Right ventricle myocardium inferior (tissue), 1 donor: Measurements from ENCODE around the gene CCDC107. TPM values are rescaled to one million over a fixed set of nuclear protein-coding genes. Genes with fewer than 3 reads are reported as not detected.

Experiments used
- ATAC-seq: fragments of 200-7000 bp; cut with Tn5 transposase; one replicate; pipeline ENCODE4 v1.9.1; 2020; ENCODE audit warnings: mild to moderate bottlenecking, moderate library complexity
- DNase-seq: peaks from one replicate; pipeline ENCODE4 v3.0.0; 2021; ENCODE audit errors: missing footprints
- intact Hi-C: fragments of 100-400 bp; cut with DNase I; formaldehyde crosslinking; loops from one replicate; pipeline ENCODE4 v1.11.0; 2022
- total RNA-seq: library from RNA; stranded (reverse); fragmentation: NEBNext Ultra II Directional; extraction: Animal tissue kit (Norgen Biotek cat#: 25700); gene quantifications from one replicate; pipeline ENCODE4 v1.2.1, GENCODE V29; 2021
- donor health status: DM: no; HTN: yes; CAD: no; lungs with severe emphysema.

CCDC107 gene
- total RNA-seq, 1 donor from 2014 or later = 58.6 TPM

GRCh38 chr9:35689542-35690293, 31.6 kb downstream of the CCDC107 start, which contains the start of gene TPM2:
TPM2 (minus strand) TSS chr9:35689925; CDS start chr9:35689817, 108 bp downstream.
- ATAC-seq = peak; percentile 77
- peak; percentile 78 for DNase-seq
- intact Hi-C loops = loop anchor here (2.0 to 5.0 kb wide), 2 partner anchors 29 to 38 kb away; no protein-coding TSS in a partner anchor

- DNase-seq (no peak), ATAC-seq (no peak)
- intact Hi-C loops = loop anchor here (2.0 to 5.0 kb wide), 2 partner anchors 29 to 37 kb away; no protein-coding TSS in a partner anchor
Observed at GRCh38 chr9:35690294-35690613, 32.2 kb downstream of the CCDC107 start.

GRCh38 chr9:35690614-35691333, 32.7 kb downstream of the CCDC107 start:
- DNase-seq = peak; percentile 87
- intact Hi-C loops = loop anchor here (2.0 to 5.0 kb wide), 2 partner anchors 30 to 37 kb away; no protein-coding TSS in a partner anchor

GRCh38 chr9:35691334-35691650, 33.2 kb downstream of the CCDC107 start:
- DNase-seq (no peak), ATAC-seq (peak; percentile 2)
- intact Hi-C loops = loop anchor here (2.0 to 5.0 kb wide), 2 partner anchors 30 to 36 kb away; no protein-coding TSS in a partner anchor

More at GRCh38 chr9:35690614-35691333, 32.7 kb downstream of the CCDC107 start:
- peak; percentile 69 for ATAC-seq

- no peak for DNase-seq
- intact Hi-C loops = loop anchor here (2.0 to 5.0 kb wide), 2 partner anchors 31 to 35 kb away; no protein-coding TSS in a partner anchor
Observed at GRCh38 chr9:35691757-35692301, 33.7 kb downstream of the CCDC107 start.

GRCh38 chr9:35695943-35696401, 37.9 kb downstream of the CCDC107 start:
- DNase-seq = no peak
- intact Hi-C loops = no loop called here
- ATAC-seq = no peak

More at GRCh38 chr9:35691757-35692301, 33.7 kb downstream of the CCDC107 start:
- no peak for ATAC-seq

GRCh38 chr9:35696520-35697215, 38.6 kb downstream of the CCDC107 start:
- intact Hi-C loops = no loop called here
- peak; percentile 69 for ATAC-seq
- DNase-seq = no peak

- intact Hi-C loops = no loop called here
- no peak for ATAC-seq
- DNase-seq = no peak
Observed at GRCh38 chr9:35697486-35697885, 39.4 kb downstream of the CCDC107 start.

GRCh38 chr9:35698231-35698630, 40.1 kb downstream of the CCDC107 start:
- intact Hi-C loops = no loop called here
- ATAC-seq (no peak), DNase-seq (no peak)

GRCh38 chr9:35700031-35700430, 41.9 kb downstream of the CCDC107 start:
- intact Hi-C loops = no loop called here
- ATAC-seq (no peak), DNase-seq (no peak)

- peak; percentile 62 for ATAC-seq
- intact Hi-C loops = no loop called here
- no peak for DNase-seq
Observed at GRCh38 chr9:35700942-35701341, 42.9 kb downstream of the CCDC107 start.

GRCh38 chr9:35702696-35703095, 44.6 kb downstream of the CCDC107 start:
- no peak for ATAC-seq
- DNase-seq = no peak
- intact Hi-C loops = no loop called here

- ATAC-seq (peak; percentile 65), DNase-seq (no peak)
- intact Hi-C loops = no loop called here
Observed at GRCh38 chr9:35703906-35704672, 46.0 kb downstream of the CCDC107 start.

GRCh38 chr9:35705372-35705771, 47.3 kb downstream of the CCDC107 start:
- no peak for DNase-seq
- intact Hi-C loops = no loop called here
- no peak for ATAC-seq

GRCh38 chr9:35705836-35706430, 47.8 kb downstream of the CCDC107 start:
- ATAC-seq = no peak
- intact Hi-C loops = no loop called here
- no peak for DNase-seq

GRCh38 chr9:35706951-35707350, 48.9 kb downstream of the CCDC107 start:
- DNase-seq = no peak
- ATAC-seq = no peak
- intact Hi-C loops = no loop called here

- intact Hi-C loops = no loop called here
- ATAC-seq (no peak), DNase-seq (no peak)
Observed at GRCh38 chr9:35708146-35708545, 50.1 kb downstream of the CCDC107 start.
